Bladder microvascular endothelial cell (primary cell): ENCODE results near the gene PRRC2A. TPM values are rescaled to one million over a fixed set of nuclear protein-coding genes. Genes with fewer than 3 reads are reported as not detected.

Experiments used
- total RNA-seq: library from RNA; depleted of rRNA; stranded (reverse); fragments of >200 nt; gene quantifications from 2 replicates; pipeline ENCODE4 v1.2.3, GENCODE V29; 2014

Gene PRRC2A
- 21.0 and 56.6 TPM in 2 replicates for total RNA-seq

DNA sequence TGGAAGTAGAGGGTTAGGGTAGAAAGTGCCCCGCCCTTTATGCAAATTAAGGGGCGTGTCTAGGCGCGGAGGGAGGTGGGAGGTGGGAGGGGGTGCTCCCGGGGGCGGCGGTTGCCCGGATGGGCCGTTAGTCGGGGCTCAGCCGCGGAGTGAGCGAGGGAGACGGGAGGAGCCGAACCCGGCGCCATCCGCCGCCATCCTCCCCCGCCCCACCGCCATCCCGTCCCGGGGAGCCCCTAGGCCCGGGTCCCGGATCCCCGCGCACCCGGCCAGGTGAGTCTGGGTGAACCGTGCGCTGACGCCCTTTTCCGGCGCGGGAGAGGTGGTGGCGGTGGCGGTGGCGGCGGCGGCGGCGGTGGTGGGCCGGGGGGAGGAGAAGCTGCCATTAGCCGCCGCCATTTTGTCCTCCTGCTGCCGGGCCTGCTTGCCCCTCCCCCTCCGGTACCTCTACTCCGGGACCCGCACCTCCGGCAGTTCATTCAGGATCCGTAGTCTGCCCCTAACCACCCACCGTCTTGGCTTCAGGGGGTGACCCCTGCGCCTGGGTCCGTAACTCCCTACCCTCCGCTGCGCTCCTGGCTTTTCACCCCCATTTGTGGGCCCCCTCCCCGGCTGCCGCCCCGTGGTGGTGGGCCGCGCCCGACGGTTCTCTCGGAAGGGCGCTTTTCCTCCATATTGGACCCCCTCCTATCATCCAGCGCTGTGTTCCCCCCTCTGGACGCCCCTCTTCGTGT lies at the start of gene PRRC2A:
PRRC2A (plus strand) TSS at position 130 of the 734 bp plus-strand sequence. CDS start 2,075 bp downstream, outside the sequence.

GRCh38 chr6:31572041-31572911 lies 48.2 kb upstream of the PRRC2A start, which contains the start of gene LTA:
Gene LTA, plus strand, starts transcription at chr6:31572289. Its CDS starts 454 bp downstream, at chr6:31572743.

DNA sequence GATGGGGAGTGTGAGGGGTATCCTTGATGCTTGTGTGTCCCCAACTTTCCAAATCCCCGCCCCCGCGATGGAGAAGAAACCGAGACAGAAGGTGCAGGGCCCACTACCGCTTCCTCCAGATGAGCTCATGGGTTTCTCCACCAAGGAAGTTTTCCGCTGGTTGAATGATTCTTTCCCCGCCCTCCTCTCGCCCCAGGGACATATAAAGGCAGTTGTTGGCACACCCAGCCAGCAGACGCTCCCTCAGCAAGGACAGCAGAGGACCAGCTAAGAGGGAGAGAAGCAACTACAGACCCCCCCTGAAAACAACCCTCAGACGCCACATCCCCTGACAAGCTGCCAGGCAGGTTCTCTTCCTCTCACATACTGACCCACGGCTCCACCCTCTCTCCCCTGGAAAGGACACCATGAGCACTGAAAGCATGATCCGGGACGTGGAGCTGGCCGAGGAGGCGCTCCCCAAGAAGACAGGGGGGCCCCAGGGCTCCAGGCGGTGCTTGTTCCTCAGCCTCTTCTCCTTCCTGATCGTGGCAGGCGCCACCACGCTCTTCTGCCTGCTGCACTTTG lies 45.1 kb upstream of the PRRC2A start, which contains the start of gene TNF:
TNF (plus strand) TSS at position 231 of the 567 bp plus-strand sequence; CDS start at position 408, 177 bp downstream.

DNA sequence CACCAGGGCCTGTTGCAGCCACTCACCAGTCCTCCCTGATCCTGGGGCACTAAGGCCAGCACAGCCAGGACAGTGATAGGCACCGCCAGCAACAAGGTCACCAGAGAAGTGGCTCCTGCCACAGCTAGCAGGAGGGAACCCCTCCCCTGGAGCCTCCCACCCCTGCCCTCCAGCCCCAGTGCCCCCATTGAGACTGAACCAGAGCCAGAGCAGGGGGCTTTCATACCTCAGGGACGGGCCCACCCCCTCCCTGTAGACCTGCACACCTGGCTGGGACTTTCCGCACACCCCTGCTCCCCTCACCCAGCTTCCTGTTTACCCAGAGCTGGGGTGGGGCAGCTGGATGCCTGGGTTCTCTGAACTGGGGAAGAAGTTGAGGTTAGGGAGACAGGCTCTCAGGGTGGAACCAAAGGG lies 38.3 kb upstream of the PRRC2A start, which contains the start of gene LTB:
LTB (minus strand) TSS at position 195 of the 414 bp plus-strand sequence; CDS start at position 188, 7 bp downstream.

GRCh38 chr6:31586008-31586407 lies 34.5 kb upstream of the PRRC2A start, which contains the start of gene LST1:
Gene LST1, plus strand, starts transcription at chr6:31586277. Its CDS starts 1,023 bp downstream, at chr6:31587300.

DNA sequence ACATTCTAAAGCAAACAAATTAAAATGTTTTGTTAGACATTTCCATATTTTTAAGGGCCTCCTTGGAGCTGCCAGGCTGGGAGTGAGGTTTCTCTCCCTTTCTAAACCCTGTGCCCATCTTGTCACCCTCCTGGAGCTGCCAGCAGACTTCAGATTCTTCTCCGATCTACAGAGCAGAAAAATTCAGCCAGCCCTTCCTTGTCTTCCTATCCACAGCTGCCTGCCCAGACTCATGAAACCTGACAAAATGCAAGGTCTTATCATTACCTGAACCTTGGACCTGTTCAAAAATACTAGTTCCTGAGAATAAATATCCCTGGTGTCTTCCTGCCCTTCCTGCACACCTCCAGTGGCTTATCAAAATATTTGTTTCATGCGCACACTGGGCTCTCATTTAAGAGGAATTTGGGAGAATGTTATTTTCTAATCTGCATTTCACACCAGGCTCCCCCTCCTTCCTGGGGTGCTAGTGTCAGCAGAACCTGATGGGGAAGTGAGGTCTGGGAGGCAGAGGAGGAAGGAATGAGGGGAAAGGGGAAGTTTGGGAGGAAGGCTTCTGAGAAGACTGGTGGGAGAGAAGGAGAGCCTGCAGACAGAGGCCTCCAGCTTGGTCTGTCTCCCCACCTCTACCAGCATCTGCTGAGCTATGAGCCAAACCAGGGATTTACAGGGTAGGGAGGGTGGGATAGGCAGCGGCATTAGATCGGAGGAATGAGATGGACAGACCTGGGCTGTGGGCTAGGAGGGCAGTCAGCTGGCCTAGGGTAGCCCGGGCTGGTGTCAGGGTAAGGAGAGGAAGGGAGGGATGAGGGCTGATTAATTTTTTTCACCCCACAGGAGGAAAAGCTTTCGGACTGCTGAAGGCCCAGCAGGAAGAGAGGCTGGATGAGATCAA lies 5.6 kb upstream of the PRRC2A start, which contains the start of gene AIF1:
AIF1 (plus strand) TSS at position 551 of the 895 bp plus-strand sequence; CDS start at position 647, 96 bp downstream.

DNA sequence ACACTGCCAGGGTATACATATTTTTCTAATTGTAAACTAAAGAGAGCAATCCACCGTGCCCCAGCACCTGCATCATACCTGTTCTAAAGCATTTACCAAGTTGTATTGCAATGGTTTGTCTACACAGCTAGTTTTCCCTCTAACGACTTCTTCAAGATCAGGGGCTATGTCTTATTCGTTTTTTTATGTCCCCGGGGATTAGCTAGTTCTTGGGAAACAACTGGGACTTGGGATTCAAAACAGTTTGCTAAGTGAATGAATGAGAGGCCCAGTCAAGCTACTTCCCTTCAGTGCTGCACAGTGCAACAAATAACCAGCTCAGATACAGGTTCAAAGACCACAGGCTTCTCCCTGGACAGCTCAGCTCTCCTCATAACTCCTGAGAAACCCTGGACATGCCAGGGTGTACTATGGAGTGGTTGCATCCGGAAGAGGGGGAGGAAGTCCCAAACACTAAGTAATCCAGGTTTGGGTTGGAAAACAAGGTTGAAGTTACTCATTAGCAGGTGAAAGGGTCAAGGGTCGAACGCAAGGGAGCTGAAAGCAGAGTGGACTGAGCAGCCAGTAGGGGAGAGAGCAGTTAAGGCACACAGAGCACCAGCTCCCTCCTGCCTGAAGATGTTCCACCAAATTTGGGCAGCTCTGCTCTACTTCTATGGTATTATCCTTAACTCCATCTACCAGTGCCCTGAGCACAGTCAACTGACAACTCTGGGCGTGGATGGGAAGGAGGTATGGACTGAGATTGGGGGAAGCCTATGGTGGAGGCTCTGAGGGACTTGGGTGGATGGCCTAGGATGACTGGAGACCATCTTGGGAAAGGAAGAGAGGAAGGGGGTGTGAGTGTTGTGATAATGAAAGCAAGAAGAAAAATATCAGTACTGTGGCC lies 35.1 kb downstream of the PRRC2A start, which contains the start of gene APOM:
APOM (plus strand) TSS at position 546 of the 889 bp plus-strand sequence; CDS start at position 619, 73 bp downstream.

GRCh38 chr6:31660381-31661261 lies 40.1 kb downstream of the PRRC2A start, which contains the start of gene C6orf47:
Gene C6orf47, minus strand, starts transcription at chr6:31660778. Its CDS starts 831 bp downstream, at chr6:31659947.

GRCh38 chr6:31664790-31665500 lies 44.4 kb downstream of the PRRC2A start, which contains the start of gene GPANK1:
Gene GPANK1, minus strand, starts transcription at chr6:31664997. Its CDS starts 519 bp downstream, at chr6:31664478.

DNA sequence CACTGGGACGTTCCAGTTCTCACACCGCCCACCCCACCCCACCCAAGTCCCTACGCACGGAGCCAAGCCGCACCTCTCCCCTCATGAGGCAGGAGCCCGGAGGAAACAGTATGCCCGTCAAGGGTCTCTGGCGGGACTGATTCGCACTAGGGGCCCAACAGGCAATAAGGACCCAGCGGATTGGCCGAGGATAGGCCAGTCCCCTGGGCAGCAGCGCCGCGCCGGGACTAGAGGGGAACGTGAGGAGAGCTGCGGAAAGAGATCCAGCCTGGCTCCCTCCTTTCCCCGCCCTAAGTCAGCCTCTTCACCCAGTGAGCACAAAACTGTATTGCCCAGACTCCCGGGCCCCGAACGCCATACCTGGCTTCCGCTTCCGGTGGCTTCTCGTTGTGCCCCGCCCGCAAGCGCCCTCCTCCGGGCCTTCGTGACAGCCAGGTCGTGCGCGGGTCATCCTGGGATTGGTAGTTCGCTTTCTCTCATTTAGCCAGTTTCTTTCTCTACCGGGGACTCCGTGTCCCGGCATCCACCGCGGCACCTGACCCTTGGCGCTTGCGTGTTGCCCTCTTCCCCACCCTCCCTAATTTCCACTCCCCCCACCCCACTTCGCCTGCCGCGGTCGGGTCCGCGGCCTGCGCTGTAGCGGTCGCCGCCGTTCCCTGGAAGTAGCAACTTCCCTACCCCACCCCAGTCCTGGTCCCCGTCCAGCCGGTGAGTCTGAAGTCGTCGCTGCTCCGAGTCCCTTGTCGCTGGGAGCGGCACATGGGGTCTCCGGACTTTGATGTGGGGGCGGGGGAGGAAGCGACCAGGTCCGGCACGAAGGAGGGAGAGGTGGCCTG lies 45.2 kb downstream of the PRRC2A start, which contains the start of gene CSNK2B:
CSNK2B (plus strand) TSS at position 580 of the 836 bp plus-strand sequence. CDS start 752 bp downstream, outside the sequence.

GRCh38 chr6:31669676-31670075 lies 49.2 kb downstream of the PRRC2A start, which contains the start of gene LY6G5B:
Gene LY6G5B, plus strand, starts transcription at chr6:31669976. Its CDS starts 975 bp downstream, at chr6:31670951.

DNA sequence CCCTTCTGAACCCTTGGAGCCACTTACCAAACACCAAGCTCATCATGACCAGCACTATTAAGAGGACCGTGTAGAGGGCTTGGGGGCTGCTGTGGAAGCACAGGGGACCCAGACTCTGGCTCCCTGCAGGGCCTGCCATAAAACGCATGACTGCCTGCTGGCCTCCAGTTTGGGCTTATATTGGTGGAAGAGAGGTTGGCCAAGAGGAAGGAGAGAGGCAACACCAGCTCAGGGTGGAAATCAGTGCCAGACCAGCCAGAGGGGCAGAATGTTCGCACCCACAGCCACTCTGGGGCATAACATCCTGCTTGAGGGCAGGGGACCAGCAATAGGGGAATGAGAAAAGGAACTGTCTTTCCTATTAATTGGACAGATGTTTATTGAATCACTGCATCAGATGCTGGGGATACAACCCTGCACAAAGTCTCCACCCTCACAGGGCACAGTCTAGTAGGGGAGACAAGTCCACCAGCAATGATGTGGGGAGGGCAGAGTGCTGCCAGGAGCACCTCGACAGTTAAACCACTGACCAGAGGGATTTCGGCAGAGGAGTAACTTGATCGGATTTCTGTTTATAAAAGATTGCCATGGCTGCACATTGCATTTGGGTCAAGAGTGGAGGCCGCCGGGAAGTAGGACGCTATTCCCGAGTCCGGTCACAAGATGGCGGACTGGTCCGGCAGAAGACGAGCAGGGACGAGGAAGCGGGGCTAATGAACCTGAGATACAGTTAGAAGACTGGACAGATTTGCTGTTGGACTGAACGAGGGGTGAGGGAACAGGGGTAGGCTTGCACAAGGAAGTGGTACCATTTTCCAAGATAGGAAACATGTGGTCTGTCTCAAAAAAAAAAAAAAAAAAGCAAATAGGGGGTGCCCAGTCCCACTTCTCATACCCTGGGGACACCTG lies 60.0 kb downstream of the PRRC2A start, which contains the start of gene LY6G5C:
LY6G5C (minus strand) TSS at position 842 of the 909 bp plus-strand sequence; CDS start at position 148, 694 bp downstream.

